HG03045 (cell line): Measurements from ENCODE around the gene ASIC2.

Source experiments
- ATAC-seq: cut with Tn5 transposase; IDR thresholded peaks from one replicate; pipeline ENCODE4 v1.9.1; 2021; ENCODE audit warnings: mild to moderate bottlenecking, moderate library complexity; ENCODE audit not compliant: unreplicated experiment

ASIC2 gene

DNA sequence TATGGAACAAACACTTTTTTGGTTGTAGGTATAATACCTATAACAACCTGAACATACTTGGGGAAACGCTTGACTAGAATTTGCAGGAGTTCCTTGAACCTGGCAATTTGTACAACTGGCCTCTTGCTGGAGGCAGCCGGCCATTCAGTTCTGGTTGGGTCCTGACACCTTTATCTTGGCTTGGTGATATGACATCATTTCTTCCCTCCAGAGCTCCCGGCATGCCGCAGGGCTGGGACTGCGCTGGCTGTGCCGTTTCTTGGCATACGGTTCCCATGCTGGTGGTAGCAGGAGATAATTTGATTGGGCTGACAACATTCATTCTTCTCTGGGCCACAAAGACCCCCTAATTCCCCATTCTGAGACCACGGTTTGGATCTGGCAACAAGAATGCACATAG, 87.5 kb downstream of the ASIC2 start:
- no peak for ATAC-seq

DNA sequence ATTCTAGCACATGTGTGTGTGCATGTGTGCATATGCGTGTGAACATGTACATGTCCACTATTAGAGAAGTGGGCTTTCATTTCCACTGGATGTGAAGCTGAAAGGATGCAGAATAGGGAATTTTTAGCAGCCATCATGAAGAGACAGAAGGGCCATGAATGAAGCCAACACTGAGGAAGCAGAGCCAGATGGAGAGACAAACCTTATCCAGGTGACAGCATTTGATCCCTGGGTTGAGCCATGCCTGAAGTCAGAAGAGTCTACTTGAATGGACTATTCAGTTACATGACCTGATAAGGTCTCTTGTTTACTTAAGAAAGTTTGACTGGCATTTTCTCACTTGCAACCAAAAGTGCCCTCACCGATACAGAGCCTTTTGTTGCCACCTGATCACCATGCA, 88.4 kb downstream of the ASIC2 start:
- no peak for ATAC-seq

DNA sequence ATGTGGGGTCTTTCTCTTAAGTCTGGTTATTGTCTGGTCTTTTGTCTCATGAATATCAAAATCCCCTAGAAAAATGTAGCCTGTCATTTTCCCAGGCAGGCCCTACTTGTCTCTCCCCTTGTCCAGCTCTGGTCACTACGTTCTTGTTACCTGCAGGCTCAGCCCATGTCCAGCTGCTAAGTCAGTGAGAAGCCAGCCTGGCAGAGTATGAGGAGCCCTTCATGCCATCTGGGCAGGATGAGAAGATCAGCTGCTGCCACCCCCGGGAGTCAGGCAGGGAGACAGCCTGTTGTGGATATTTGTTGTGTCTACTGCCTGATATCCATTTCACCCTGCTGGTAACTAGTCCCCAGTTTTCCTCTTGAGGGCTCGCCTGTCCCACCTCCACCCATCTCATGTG, 88.9 kb downstream of the ASIC2 start:
- ATAC-seq, result no peak

DNA sequence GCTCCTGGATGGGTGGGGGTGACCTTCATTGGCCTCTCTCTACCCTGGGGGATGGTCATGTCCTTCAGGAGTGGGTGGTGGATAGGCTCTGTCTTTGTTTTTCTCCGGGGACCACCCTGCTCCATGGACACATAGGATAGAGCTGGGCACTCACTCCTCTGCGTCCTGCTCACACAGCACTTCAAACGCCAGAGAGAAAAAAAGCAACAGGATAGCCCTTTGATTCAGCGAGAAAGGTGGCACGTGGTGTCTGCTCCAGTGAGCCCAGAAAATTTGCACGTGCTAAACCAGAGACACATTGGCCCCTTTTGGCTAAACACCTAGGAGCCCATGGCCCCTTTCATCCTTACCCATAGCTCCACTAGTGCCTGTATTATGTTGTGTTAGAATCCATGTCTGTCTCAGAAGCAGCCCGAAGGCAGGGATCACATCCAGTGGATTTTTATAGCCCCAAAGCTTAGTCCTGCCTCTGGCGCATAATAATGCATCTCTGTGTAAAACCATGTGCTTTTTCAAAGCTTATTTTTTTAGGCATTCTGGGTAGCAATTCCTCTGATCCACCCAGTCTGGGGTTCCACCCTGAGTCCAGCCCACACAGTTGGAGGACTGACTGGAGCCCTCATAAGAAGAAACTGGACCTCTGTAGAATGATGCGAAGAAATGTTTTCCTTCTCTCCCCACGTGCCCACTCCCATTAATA, 90.1 kb downstream of the ASIC2 start:
- ATAC-seq, result no peak

DNA sequence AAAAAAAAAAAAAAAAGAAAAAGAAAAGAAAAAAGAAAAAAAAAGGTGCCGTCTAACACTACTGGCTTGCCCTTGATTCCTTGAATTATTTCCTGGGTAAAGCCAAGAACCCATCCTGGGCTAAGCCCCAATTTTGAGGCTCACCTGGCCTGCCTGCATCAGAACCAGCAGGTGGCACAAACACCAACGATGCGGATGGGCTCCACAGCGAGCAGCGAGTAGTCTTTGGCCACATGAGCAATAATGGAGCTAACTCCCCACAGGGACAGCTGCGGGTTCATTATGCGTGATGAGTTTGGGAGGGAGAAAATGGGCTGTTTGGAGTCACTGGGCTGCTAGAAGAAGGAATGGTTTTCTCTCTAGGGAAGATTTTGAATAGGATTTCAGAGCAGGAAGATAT, 91.1 kb downstream of the ASIC2 start:
- ATAC-seq, result no peak

DNA sequence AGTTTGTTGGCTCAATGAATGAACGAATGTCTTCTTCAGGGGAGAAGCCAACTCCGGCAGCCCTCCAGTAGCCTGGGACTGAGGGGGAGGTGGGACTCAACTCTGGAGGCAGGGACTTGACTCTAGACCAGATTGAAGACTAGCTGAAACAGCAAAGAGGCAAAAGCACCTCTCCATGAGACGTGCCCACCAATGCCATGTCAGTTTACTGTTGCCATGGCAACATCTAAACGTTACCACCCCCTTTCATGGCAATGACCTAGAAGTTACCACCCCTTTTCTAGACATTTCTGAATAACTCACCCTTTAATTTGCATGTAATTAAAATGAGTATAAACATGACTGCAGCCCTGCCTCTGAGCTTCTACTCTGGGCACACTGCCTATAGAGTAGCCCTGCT, 91.8 kb downstream of the ASIC2 start:
- no peak for ATAC-seq

DNA sequence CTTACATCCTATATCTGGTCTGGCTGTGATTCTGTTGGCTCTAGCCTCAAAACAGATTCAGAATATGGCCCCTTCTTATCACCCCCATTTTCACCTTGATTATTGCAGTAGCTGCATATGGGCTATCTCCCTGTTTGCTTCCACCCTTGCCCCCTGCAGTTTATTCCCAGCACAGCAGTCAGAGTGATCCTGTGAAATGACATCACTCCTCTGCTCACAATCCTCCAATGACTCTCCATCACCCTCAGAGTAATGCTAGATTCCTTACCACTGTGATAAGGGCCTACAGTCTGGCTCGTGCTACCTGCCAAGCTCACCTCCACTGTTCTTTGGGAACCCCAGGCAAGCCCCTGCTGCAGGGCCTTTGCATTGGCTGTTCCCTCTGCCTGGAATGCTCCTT, 92.5 kb downstream of the ASIC2 start:
- ATAC-seq, result no peak

DNA sequence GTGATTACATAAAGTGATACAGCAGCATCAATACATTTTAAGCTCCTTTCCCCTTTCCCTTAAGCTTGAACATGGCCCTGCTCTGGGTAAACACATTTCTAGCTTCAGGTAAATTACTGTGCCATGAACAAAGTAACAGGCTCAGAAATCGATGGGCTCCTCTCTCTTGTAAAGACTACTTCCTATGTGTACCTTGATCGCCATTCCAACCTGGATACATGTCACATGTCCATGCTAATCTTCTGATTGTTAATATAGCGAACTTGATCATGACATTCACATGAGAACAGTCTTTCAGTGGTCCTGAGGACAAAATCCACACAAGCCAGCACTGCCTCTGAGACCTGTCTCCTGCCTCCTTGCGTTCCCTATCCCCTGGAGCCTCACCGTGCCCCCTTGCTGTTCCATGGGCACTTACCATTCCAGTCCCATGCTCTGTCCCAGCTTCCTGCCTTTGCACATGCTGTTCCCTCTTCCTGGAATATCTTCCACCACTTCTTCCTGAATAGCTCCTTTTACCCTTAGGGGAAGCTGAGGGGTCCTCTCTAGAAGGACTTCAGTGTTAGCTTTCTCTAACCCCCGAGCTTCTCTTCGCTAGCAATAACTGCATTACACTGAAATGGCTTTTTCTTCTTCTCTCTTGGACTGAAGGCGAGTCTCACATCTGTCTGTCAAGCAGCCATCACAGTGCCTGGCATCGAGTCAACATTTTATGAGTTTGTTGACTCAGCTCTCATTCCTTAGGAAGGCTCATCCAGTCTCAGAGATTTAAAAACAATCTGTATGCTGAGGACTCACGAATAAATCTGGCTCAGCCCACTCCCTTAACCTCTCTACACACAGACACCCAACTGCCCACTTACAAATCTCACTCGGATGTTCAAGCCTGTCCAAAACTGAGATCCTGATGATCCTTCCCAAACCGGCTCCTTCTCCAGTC, 93.3 kb downstream of the ASIC2 start:
- no peak for ATAC-seq

DNA sequence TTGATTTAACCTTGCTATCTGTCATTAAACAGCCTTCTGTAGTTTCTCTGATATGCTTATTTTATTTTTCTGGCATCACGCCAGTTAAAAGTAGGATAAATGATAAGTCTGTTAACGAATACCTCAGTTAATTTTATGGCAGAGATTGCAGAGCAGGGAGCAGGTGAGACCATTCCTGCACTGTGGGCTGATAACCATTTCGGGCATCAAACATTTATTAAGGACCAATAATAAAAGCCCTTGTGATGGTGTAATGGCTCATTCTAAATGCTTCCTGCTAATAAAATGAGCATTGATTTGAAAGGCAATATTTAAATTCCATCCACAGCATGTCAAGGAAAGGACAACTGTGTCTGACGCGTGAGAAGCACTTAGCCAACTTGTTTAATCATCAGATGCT, 94.1 kb downstream of the ASIC2 start:
- ATAC-seq, result no peak

DNA sequence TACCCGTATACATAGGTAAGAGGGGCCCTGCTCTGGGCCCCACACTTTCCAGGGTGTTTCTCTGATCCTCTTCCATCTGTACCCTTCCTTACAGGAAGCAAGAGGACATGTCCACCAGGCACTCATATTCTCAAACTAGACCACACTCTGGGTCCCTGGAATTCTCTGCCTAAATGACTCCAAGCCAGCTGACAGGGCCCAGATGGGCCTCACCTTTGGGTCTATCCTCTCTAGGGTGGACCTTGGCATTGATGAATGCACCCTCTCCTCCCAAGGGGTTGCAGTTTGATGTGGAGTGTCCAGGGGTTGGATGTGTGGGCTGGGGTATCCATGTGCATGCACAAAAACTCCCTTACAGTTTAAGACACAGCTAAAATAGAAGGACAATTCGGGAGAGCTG, 95.8 kb downstream of the ASIC2 start:
- no peak for ATAC-seq

DNA sequence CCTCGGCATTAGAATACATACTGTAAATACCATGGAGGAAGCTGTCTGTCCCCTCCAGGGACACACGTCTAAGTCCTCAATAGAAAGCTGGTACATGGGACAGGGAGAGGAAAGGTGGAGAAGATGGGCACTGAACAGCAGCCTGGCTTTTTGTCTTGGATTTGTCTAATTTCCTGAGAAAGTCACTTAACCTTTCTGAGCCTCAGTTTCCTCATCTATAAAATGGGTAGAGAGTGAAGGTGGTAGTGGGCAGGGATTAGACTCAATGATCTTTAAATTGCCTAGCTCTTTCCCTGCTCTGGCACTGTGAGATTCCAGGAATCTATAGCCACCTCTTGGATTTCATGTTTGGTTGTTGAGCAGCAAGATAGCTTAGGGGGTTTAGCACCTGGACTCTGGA, 96.2 kb downstream of the ASIC2 start:
- ATAC-seq, result no peak

DNA sequence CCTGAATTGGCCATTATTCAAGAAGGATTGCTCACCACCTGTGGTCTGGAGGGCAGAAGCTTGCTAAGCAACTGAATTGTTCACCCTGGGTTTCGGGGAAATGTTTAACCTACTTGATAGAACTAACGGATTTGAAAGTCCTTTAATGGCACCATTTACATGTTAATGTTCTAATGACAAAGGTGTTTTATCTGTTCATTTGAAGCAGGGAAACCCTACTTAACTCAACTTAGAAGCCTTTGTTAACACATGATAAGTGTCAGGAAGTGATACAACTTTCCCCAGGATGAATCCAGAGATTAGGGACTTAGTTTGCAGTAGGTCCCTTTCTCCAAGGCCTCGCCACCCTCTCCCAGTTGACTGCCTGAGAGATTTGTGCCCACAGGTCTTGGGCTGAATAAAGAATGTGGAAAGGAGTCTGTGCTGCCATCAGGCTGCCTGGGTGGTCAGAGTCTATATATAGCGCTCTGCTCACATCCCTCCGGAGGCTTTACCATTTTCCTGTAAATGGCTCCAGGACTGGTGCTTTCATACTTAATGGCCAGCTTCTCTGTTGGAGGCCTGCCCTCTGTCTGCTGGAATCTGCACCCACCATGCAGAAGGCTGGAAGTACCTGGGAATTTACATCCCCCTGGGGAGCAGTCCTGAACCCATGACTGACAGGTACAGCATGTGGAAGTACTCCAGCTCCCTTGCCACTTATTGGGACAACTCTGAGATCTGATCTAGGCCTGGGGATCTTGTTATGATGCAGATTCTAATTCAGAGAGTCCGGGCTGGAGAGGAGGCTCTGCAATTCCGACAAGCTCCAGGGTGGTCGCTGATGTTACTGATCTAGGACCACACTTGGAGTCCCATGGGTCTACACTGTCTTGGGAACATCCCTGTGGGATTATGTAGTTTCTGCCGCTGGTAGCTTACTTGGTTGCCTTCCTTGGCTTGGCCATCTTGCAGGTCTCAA, 99.9 kb downstream of the ASIC2 start:
- ATAC-seq, result no peak

DNA sequence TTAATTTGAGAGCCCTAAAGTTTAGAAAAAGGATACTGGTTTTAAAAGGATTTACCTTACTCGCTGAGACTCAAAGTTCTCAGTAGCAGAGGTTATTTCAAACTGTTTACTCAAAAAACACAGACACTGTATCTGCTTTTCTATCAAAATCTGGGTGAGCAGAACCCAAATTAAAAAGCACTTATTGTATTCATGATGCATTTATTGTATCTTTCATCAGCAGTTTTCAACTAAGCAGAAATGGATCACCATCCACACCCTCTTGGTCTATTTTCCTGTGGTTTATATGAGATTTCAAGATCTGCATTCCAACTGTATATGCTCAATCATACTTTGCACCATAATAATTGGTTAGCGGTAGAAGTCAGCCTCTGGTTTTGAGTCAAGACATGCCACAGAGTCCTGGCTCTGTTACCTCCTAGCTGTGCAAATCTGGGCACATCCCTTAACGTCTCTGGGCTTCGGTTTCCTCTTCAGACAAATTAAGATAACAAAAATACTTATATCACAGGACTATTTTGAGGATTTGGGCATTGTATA, 109.5 kb downstream of the ASIC2 start:
- no peak for ATAC-seq

DNA sequence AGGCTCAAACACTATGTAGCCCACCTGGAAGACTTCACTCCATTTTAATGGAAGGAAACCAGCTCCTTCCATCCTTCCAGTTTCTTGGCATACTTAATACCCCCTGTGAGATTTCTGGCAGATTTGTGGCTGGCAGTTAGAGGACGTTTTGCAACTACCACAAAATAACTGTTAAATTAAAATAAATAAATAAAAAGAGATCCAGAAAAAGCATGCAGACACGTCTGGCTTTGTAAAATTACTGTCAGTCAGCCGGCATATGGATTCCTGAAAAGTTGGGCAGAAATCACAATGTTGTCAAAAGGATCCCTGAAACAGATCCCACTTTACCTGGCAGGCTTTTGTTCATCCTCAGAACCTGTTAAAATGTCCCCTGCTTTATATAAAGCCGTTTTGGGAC, 113.9 kb downstream of the ASIC2 start:
- no peak for ATAC-seq

DNA sequence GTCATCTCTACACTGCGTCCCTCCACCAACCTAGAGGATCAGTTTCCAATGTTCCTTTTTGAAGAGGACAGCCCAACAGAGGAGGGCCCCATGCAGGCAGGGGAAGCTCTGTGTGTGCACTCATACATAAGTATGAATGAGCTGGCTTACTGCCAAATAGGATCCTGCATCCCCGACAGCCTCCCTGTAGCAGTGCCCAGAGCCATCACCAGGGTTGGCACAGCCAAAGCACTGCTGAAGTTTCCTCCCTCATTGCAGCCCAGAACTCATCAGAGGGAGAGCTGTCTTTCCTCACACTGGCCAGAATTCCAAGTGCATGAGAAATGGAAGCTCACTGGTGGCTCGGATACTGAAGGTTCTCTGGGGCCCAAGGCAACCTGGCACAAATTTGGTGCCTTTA, 114.4 kb downstream of the ASIC2 start:
- ATAC-seq, result no peak

DNA sequence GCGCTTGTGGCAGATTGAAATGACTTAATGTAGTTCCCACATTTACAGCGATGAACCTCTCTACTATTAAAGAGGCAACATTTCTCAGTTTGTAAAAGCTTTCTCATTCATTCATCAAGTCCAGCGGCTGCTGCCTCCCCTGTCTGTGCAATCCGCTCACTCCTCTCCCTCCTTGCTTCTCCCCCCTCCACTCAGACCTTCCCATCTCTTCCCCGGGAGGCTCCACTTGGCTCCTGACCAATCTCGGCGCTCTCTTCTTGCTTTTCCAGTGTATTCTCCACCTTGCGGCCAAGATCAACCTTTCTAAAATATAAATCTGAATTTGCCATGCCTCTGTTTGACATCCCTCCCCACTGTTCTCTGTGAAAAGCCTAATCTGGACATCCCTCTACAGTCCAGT, 117.5 kb downstream of the ASIC2 start:
- no peak for ATAC-seq

DNA sequence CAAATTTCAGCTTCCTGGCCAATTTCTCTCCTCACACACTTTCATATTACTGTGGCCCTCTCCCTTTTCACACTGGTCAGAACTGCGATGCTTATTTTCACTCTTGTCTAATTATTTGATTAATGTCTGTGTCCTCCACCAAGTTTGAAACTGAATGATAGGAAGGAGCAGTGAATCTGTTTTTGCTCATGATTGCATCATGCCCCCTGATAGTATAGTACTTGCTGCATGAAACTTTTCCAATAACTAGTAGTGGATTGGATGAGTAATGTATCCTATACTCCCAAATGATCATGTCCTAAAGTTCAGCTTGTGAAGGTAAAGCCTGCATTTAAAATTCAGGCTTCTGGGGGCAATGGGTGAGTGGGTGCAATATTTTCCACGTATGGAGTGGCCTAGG, 121.2 kb downstream of the ASIC2 start:
- ATAC-seq, result no peak

DNA sequence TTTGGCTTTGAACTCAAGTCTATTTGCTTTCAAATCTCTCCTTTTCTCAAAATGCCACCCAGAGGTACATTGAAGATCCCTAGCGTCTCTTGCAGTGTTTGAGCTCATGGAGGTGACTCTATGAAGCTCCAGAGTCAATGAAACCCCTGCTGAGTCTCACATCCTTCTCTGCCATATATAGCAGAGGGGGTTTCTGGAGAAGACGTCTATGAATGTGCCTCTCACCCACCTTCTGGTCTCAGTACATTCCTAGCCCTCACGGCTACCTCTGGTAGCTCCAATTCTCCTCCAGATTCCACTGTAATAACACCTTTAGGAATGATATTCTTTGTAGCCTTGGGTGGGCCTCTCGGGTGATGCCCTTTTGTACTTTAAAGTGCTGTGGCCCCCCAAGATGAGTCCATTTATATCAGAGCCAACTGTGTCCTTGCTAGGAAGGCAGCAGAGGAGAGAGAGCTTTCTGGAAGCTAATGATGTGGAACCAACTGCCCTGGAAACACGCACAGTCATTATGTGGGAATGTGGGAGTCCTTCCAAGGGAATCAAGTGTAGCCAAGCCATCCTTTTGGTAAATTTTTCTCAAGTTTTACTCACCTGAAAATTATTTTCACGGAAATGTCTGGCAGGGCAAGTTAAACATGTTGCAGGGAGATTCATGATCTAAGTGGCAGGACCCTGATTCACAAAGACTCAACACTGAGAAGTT, 123.4 kb downstream of the ASIC2 start:
- no peak for ATAC-seq

DNA sequence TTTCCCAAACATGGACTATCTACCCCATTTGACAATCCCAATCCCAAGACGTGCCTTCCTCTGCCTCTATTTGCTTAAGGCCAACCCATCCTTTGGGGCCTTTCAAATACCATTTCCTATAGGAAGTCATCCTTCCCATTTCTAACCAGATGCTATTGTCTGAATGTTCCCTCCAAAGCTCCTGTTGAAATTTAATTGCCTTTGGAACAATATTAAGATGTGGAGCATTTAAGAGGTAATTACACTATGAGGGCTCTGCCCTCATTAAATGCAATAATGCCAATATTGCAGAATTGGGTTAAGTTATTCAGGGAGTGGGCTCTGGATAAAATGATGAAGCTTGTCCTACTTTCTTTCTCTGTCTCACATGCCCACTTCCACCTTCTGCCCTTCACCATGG, 125.4 kb downstream of the ASIC2 start:
- ATAC-seq, result no peak

DNA sequence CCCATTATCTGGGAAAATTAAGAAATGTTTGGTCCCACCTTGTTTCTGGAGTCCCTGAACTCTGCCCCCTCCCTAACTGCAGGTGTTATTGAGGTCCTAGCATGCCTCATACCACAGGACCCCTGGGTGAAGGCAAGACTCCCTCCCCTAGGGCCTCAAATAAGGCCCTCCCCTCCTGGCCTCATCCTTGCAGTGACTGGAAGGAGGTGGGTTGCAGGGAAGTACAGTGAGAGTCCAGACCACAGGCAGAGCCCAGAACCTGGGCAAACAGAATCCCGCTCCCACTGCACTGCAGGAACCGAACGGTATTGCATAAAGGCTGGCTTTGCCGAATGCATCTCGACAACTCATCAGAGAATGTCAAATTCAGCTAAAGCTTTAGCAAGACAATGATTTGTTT, 126.6 kb downstream of the ASIC2 start:
- ATAC-seq, result no peak
